ENCODE results near the gene PNMA8B.
"Not testable (repeated sequence)": the region's sequence is repeated elsewhere in the genome, so short reads cannot be mapped to it uniquely, and the experiment has no call there.

PNMA8B gene

DNA sequence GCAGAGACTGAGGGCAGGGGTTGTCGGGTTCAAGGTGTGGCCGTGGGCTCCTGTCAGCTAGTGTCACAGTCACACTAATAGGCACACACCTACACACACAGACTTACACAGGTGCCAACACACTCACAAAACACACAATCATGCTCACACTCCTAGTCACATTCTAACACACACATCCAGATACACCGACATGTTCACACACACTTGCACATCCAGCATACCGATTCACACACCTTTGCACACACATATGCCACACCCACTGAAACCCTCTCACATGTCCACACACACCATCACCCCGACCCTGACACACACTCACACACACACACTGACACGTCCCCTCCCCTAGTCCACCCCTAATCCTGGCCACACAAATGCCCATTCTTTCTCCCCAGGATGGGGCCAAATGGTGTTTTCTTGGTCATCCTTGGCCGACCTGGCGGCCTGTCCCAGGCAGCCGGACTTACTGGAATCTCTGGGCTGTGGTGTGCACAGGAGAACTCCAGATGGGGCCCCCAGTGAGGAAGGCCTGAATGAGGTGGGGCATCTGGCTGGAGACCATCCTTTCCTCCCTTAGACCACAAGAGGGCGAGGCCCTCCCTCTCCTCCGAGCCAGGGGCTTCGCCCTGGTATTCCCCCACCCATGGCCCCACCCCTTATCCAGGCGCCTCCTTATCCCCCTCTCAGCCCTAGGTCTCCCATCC, 19.1 kb upstream of the PNMA8B start:
- no peak for DNase-seq (ENCODE audit: low read depth in 2 of 2)

GRCh38 chr19:46513461-46514236, 18.0 kb upstream of the PNMA8B start:
- DNase-seq (ENCODE audit: low read depth in 2 of 2): peak; percentile 65 to 74

DNA sequence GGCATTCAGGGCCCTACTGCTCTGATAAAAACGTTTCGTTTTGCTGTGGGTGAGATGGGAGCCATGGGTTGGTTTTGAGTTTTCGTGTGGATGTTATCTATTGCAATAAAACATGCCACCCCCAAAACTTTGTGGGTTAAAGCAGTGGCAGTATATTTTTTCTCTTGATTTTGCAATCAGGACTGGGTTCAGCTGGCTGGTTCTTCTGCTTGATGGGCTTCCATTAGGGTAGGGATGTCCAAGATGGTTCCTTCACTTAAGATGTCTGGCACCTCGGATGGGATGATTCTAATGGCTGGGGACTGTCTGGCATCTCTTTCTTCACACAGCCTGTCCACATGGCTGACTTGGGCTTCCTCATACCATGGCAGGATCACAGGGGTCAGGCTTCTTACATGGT, 15.6 kb upstream of the PNMA8B start:
- no peak for DNase-seq (ENCODE audit: low read depth in 2 of 2)

DNA sequence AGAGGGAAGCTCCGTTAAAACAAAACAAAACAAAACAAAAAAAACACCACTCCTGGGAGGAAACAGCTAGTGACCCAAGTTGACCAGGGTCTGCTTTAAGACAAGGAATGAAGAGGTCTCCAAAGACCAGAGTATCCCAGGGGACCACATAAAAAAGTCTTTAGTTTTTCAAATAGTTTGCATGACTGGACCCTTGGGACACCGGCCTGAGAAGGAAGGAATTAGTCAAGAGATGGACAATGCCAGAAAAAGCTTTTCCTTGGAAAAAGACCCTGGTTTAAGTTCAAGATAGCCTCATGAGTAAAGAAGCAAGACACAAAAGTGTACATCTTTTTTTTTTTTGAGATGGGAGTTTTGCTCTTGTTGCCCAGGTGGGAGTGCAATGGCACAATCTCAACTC, 12.5 kb upstream of the PNMA8B start:
- no peak for DNase-seq (ENCODE audit: low read depth in 2 of 2)

GRCh38 chr19:46503848-46504453, 8.3 kb upstream of the PNMA8B start:
- DNase-seq (ENCODE audit: low read depth in 2 of 2): no peak

- DNase-seq (ENCODE audit: low read depth in 2 of 2): no peak
Measured at GRCh38 chr19:46502891-46503290, 7.2 kb upstream of the PNMA8B start.

GRCh38 chr19:46499692-46500091, 4.0 kb upstream of the PNMA8B start:
- DNase-seq (ENCODE audit: low read depth in 2 of 2): no peak

DNA sequence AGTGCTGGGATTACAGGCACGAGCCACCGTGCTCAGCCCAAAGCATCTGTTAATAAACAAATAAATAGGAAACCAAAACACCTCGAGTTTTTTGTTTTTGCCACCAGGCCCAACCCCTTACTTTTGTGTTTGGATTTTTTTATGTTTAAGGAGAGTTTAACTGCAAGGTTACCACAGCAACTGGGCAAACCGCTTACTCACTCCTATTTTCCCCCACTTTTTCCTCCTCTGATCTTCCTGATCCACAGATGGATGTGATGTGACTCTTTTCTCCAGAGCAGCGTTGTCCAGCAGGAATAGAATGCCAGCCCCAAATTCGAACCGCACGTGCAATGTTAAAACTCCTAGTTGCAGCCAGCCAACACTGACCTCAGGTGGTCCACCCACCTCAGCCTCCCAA, 2.1 kb upstream of the PNMA8B start:
- no peak for DNase-seq (ENCODE audit: low read depth in 2 of 2)

- DNase-seq (ENCODE audit: low read depth in 2 of 2): not testable (repeated sequence)
Measured at GRCh38 chr19:46496886-46497285, 1.2 kb upstream of the PNMA8B start.

DNA sequence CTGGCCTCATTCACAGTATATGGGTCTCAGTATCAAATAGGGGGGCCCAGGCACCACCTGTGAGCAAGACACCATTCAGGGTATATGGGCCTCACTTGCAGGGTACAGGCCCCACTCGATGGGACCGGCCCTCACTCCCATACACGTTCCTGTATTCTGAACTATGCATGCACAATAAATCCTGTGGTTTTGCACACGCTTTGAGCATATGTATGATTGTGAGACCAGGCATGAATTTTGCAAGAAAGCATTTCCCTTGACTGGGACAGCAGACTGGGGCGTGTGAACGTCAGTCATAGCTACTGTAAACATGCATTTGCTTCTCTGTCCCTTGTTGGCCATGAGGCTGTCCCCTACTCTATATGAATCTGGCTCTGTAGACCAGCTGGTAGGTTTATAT, 637 bp upstream of the PNMA8B start:
- DNase-seq (ENCODE audit: low read depth in 2 of 2): no peak

- no peak for DNase-seq (ENCODE audit: low read depth in 2 of 2)
Measured at GRCh38 chr19:46494941-46495785, 504 bp downstream of the PNMA8B start.

DNA sequence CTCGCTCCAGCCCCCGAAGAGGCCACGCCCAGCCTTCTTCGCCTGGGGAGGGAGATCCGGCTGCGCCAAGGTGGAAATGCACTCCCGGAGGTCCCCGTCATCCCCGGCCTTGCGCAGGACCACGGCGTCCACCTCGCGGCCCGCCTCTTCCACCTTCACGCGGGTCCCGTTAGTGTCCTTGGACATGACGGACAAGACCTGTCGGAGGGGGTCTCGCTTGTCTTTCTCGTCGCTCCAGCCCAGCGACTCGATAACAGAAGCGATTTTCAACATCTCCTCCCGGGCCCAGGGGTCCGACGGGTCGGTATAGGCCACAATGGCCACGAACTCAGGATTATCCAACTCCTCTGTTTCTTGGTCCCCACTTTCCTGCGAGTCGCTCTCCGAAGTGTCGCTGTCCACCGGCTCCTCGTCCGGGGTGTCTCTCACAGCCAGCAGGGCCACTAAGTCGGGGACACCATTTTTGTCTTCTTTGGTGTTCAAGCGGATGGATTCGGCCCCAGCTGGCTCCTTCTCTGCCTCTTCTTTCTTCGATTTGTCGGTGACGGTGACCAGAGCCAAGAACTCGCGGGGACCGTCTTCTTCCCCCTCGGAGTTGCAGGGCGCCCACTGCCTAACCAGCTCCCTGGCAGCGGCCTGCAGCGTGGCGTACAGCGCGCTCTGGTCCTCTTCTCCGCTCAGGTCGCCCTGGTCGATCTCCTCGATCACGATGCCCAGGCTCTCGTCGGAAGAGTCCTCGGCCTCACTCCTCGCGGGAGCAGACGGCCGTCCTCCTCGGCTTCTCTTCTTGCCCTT, 1.3 kb downstream of the PNMA8B start:
- no peak for DNase-seq (ENCODE audit: low read depth in 2 of 2)

DNA sequence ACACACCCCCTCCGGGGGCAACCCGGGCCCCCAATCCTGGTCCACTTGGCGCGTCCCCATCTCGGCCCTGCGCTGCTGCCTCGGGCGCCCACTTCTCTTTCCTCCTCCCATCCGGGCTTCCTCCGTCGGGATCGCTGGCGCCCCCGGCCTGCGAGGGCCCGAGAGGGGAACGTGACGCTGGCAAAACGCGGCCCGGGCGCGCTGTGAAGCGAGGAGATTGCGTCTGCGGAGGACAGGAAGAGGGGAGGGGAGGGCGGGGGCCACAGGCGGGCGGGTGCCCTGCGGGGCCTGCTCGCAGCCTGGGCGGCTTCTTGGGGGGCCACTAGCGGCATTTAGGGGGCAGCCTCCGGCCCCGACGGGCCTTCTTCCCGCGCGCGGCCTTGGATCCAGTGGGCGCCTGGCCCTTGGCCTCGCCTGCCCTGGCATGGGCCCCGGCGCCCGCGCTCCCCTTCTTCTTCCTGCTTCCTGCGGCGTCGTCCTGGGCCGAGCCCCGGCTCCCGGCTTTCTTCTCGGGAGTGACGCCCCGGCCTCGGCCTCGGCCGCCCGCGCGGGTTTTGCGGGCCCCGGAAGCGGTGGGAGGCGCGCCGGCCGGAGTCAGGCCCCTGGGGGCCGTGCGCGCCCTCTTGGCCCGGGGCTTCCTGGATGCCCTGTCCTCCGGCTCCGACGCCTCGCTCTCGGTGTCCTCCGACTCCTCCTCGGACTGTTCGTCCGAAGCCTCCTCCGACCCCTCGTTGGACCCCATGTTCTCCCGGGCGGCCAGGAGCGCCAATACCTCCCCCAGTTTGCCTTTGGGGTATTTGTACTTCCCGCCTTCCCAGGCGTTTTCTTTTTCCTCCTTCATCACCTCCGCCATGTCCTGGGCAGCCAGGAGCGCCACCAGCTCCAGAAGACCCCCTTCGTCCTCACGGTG, 2.2 kb downstream of the PNMA8B start:
- peak in 1 of 2 donors; percentile 22 for DNase-seq (ENCODE audit: low read depth in 2 of 2)

DNA sequence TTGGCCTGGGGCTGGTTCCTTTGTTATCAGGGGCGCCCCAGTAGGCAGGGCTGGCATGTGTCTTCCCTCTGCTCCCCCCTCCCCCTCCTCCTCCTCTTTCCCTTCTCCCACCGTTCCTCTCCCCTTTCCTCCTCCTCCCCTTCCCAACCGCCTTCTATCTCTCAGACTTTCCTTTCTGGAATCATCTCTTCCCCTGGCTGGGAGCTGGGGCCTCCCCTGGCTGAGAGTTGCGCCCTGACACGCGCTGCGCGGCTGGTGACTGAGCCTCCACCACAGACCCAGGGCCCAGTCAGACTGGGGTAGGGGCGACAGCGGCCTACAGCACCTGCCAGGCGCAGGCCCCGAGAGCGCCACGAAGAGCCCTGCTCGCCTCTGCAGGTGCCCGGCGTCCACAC, 2.8 kb downstream of the PNMA8B start:
- DNase-seq (ENCODE audit: low read depth in 2 of 2): no peak

DNA sequence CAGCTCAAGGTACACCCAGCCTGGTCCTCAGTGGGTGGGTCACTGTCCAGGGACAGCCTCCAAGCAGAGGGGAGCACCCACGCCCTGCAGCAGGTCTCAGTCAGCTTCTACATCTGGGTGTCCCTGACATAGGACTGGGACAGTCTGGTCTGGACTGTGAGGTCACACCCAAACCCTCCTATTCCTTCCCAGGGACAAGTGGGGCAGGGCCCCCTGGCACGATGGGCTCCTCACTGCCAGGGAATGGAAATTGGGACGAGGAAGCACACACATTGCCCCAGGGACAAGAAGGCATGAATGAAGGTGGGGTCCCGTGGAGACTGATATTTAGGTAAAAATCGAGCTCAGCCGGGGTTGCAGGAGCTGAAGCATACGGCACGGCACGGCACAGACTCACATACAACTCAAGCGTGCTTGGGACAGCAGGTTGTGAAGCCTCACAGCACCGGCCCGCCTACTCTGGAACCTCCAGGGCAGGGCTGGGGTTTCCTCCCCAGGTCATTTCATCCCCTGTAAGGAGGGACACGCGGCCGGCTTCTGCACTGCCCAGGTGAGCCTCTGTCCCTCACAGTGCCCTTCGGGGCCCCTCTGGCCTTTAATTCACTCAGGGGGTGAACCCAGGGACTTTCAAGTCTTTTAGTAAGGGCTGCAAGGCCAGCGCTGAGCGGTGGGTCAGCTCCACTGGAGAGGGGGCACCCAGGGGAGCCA, 3.5 kb downstream of the PNMA8B start:
- DNase-seq (ENCODE audit: low read depth in 2 of 2): no peak

- no peak for DNase-seq (ENCODE audit: low read depth in 2 of 2)
Measured at GRCh38 chr19:46490774-46491173, 4.9 kb downstream of the PNMA8B start.

DNA sequence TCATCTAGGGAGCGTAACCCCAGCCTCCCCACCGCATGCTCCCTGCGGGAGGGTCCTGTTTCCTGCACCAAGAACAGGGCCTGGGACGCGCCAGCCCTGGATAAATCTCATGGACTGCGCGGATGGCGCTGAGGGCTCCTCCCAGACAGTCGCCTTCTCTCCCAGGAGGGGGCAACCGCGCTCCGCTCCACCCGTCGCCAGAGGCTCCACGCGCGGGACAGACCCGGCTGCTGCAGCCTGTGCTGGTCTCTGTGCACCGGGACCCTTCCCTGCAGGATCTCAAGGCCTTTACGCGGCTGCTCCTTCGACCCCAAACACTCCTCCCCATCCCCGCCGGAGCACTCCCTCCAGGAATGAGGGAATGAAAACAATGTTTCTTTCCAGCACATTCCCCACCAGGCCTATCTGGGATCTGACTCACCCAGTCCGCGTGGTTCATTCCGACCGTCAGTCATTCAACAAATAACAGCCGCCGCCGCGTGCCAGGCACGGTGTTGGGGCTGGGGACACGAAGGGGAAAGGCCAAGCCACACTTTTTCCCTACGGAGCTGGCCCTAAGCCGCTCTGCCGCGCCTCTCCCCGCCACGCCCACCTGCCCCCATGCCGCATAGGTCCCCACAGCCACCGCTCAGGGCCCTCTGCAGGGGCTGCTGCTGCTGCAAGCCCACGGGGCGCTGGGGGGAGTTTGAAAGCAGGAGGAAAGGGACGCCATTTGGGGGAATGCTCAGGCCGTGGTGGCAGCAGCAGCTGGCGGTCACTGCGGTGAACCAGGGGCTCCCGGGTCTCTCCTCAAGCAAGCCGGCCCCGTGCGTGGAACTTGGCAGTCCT, 6.0 kb downstream of the PNMA8B start:
- no peak for DNase-seq (ENCODE audit: low read depth in 2 of 2)

DNA sequence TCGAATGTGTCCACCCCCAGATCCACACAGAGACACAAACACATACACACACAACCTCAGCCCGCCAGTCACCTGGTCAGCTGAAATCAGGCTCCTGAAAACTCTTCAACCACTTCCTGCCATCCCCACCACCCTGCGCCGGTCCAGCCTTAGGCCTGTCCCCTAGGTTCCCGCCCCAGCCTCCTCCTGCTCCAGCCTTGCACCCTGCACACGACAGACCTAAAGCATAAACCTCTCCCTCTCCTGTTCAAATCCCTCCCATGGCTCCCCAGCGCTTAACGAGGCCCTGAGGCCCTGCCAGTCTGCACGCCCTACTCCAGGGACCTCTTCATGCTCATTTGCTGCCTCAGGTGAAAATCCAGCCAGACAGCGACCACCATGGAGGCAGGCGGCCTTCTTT, 7.1 kb downstream of the PNMA8B start:
- no peak for DNase-seq (ENCODE audit: low read depth in 2 of 2)
